Astrocyte (in vitro differentiated cells and primary cell): ENCODE data around the gene SLC9A7.

Experiments used
- CTCF ChIP-seq: IDR thresholded peaks from 2 replicates; pipeline ENCODE4 v1.5.1; 2011; ENCODE audit warnings: low read depth, mild to moderate bottlenecking, inconsistent platforms, low read length, moderate library complexity; ENCODE audit not compliant: insufficient read depth
- EZH2 ChIP-seq: IDR thresholded peaks from 2 replicates; pipeline ENCODE4 v1.6.1; 2012; ENCODE audit warnings: mild to moderate bottlenecking, low read length, inconsistent platforms; ENCODE audit not compliant: insufficient read depth

- TF ChIP-seq CTCF (no peak), EZH2 (no peak)
Observed at GRCh38 chrX:46575586-46575985, 183.3 kb downstream of the SLC9A7 start.
